Measurements from ENCODE around the gene TDRKH.
A peak's percentile ranks its signal among the peaks of the same experiment; 100 is the strongest.
"Not testable (repeated sequence)": the region's sequence is repeated elsewhere in the genome, so short reads cannot be mapped to it uniquely, and the experiment has no call there.

Gene TDRKH

DNA sequence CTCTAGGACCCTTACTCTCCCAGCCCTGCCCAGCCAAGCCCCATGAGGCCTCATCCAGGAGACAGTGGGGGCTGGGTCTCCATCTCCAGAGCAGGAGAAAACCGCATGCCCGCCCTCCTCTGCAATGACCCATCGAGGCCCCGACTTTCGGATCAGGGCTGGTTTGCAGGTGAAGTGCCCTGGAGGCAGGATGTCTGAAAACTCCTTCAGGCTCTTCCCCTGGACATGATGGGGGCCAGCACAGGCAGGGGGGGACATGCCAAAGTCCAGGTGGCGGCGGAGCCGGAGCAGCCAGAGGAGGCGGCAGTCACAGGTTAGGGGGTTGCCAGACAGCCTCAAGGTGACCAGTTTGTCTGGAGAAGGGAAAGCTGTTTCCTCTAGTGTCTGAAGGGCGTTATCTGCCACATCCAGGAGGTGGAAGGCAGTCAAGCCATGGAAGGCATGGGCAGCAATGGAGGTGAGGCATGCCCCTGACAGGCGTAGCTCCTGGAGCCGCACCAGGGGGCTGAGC, 11.1 kb upstream of the TDRKH start:
- DNase-seq: no peak

DNA sequence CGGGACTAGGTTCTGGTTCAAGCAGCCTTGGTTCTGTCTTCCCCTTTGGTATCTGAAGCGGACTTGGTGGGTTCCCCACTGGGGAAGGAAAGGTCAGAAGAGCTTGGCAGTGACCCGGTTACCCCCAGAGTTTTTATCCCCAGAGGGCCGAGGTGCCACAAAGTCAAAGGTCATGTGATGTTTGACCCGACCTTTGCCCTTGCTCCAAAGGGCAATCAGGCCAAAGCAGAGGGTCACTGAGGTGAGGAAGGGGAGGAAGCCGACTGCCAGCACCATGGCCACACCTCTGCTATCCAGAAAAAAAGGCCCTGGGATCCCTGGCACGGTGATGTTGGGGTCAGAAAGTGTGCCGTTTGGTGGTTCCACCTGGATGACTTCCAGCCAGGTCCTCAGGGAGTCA, 10.5 kb upstream of the TDRKH start:
- DNase-seq: no peak

DNA sequence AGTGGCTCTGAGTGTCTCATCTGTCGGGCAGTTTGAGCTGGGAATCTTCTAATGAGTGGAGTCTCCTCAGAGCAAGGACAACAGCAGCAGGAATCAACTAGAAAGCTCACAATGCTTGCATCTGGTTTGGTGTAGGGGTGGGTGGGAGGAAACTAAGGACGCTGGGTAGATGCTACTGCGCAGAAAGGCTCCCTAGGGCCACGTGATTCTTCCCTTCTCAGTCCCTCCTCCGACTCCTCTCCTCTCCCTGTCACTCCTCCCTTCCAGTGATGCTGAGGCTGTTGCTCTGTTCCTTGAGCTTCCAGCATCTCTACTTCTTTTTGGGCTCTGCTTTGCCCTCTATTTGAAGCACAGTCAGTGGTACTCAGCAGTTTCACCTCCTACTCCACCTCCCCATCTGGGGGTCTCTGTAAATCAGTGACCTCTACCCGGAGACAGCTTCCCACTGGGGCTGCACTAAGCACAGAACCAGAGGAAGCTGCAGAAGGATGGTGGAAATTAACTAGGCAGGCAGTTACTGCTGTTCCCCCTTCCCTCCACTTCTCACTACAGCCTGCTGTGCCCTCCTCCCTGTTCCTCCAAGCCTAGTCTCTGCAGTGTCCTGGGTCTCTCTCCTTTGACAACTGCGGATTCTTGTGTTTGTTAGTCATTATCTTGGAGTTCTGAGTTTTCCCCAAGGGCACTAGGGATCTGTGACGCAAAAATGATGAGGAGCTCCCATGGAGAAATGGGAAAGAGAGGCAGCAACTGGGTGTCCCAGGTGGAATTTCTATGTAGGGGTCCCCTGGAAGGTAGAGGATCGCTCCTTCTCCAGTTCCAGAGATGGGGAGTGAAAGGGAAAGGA, 9.1 kb upstream of the TDRKH start:
- DNase-seq: no peak

DNA sequence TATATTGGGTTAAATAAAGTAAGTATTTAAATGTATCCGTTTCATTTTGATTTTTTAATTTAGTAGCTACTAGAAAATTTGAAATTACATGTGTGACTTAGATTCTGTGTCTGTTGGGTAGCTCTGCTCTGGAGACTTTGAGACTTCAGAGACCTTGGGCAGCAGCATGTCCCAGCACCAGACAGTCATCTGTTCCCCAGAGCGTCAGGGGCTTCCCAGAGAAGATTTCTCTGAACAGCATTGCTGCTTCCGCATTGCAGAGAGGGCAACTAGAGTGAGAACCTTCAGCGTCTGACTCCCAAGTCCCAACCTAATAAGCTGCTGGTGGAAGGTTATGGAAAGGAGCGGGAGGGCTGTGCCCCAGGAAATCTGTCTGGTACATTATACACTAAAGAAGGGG, 8.3 kb upstream of the TDRKH start:
- no peak for DNase-seq

DNA sequence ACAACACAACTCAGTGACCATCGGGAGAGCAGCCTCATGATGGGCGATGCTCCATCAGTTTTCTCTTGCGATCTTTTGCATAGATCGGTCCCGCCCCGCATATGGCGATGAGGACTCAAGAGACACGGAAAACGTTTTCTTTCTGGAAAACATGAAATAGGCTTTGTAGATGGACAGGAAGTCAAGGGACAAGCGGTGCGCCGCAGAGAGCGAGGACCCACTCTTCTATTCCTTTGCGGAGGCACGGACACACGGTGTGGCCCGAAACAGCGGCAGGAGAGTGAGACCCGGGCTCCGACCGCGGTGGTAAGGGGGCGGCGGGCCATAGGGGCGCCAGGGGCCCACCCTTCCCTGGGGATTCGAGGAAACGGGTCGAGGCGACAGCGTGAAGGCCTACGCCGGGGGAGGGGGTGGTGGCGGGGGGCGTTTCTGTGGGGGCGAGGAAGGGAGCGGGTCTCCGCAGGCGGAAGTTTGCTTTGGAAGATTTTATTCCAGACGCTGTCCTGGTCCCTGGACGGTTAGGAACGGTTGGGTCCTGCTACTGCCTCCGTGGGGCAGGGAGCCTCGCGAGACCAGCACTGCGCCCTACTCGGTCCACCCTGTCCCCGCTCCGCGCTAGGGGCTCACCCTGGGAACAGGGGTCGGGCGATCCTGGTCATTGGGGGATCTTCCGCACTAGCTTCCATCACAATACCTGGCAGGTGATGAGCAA, 796 bp upstream of the TDRKH start:
- DNase-seq: peak; percentile 43

DNA sequence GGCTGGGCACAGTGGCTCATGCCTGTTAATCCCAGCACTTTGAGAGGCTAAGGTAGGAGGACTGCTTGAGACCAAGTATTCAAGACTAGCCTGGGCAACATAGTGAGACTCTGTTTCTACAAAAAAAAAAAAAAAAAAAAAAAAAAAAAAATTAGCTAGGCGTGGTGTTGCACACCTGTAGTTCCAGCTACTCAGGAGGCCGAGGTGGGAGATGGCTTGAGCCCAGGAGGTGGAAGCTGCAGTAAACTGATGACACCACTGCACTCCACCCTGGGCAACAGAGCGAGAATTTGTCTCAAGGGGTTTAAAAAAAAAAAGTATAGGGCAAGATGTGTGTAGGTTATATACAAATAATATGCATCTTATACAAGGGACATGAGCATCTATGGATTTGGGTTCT, 2.6 kb downstream of the TDRKH start:
- no peak for DNase-seq

DNA sequence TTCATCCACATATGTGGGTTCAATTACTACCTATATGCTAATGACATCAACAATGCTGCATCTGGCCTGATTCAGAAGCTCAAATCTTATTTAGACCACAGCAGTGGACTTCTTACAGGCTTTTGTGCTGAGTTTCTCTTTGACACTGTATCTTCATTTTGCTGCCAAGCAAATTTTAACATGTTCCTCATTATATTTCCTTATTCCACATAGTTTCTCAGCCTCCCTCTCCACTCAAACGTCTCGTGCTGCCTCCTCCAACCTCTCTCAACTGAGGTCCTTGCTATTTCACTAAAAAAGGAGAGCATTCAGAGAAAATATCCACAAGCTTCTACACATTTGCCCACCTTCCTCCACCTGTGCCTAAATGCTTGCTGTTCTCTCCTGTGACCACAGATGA, 6.5 kb downstream of the TDRKH start:
- DNase-seq: no peak

DNA sequence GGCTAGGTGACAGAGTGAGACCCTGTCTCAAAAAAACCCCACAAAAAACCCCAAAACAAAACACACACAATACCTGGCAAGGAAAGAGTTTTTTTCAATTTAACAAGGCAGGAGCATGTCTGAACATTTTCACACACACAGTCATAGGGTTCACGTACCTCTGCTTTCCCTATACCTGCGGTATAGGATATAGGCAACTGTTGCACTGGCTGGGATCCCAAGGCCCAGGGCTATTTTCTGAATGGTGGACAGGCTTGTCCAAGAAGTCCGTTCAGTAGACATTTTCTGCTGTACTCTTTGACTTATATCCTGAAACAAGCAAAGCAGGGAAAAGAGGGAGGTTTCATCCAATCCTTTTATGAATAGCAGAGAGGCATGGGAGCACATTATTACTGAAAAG, 7.6 kb downstream of the TDRKH start:
- no peak for DNase-seq

DNA sequence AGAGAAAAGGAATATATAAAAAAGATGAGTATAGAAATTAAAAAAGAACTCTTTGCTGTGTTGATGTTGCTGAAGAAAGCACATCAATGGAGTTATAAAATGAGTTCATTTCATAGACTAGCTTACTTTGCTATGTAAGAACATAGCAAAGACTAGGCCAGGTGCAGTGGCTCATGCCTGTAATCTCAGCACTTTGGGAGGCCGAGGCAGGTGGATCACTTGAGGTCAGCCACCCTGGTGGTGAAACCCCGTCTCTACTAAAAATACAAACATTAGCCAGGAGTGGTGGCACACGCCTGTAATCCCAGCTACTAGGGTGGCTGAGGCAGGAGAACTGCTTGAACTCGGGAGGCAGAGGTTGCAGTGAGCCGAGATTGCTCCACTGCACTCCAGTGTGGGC, 8.3 kb downstream of the TDRKH start:
- not testable (repeated sequence) for DNase-seq

DNA sequence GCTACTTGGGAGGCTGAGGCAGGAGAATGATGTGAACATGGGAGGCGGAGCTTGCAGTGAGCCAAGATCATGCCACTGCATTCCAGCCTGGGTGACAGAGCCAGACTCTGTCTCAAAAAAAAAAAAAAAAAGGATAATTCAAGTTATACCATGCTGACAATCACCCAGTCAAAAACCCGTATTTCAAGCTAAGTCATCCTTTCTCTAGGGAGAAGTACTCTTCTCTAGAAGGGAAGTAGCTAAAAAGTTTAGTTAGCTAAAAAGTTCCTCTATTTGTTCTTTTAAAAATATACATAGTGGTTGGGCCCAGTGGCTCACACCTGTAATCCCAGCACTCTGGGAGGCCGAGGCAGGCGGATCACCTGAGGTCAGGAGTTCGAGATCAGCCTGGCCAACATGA, 9.6 kb downstream of the TDRKH start:
- DNase-seq: not testable (repeated sequence)

DNA sequence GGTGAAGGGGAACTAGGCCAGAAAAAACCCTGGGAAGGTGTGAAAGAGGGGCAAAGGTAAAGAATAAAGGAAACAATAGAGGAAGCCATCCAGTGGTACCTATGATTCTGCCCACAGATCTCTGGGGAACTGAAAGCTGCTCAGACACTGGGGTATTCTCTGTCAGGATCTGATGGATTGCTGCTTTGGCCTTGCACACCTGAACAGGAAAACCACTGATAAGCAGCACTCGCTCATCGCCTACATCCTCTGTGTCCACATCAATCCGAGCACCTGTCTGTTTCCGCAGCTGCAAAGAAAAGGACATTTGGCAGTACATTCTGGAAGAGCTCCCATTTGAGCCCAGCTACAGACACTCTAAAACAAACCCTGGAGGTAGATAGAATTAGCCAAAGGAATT, 10.4 kb downstream of the TDRKH start:
- DNase-seq: no peak

DNA sequence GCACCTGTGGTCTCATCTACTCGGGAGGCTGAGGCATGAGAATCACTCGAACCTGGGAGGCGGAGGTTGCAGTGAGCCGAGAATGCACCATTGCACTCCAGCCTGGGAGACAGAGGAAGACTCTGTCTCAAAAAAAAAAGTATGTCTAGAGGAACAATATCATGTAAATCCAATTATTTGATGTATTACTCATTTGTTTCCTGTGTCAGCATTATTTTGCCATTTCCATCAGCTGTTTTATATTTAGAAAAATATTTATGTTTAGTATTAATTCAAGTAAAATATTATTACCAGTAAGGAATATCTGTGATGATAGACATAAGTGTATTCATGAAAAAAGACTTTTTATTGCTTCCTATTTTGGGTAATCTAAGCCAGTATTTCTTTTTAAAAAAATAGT, 13.0 kb downstream of the TDRKH start:
- no peak for DNase-seq

DNA sequence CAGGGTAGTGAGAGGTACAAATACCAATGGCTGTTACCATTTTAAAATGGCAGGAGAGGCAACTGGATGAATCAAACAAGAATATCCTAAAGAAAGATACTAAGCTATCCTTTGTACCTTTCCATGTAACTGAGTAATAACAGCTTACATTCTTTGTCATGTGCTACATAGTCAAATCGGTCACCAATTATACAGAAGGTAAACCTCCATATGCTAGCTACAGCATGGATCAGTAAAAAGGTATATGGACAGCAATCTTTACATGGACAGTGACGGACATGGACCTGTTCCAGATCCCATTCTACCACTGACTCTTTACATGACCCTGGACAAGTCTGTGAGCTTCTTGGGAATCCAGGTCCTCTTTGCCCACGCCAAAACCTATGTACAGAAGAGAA, 13.6 kb downstream of the TDRKH start:
- no peak for DNase-seq

DNA sequence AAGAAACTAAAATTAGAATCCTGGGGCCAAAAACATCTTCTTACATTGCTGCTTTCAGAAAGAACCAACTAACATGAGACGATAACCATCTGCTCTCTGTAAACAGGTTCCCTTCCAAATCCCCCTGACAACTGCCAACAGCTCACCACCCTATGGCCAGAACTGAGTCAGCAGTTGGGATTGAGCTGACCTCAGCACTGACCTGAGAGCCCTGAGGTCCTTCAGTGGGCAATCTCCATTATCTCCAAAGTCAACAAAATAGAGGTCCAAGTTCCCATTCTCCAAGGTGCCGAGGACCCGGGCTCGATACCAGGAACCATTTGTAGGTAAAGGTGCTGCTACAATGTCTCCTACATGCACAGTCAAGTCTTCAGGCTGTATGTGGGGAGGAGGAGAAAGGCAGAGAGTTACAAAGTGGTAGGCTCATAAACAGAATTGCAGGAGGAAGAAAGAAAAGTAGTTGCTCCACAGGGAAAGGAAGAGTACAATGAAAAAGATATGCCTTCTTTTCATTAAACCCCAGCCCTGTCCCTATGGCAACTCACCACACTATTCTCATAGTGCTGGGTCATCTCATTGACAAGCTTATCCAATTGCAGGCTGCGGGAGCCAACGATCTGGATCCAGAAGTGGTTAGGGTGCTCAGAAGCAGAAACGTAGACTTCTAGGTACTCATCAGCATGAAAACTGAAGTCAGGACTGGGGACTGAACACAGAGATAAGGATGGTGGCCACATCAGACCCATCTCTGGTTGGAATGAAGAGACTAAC, 14.2 kb downstream of the TDRKH start:
- DNase-seq: no peak

DNA sequence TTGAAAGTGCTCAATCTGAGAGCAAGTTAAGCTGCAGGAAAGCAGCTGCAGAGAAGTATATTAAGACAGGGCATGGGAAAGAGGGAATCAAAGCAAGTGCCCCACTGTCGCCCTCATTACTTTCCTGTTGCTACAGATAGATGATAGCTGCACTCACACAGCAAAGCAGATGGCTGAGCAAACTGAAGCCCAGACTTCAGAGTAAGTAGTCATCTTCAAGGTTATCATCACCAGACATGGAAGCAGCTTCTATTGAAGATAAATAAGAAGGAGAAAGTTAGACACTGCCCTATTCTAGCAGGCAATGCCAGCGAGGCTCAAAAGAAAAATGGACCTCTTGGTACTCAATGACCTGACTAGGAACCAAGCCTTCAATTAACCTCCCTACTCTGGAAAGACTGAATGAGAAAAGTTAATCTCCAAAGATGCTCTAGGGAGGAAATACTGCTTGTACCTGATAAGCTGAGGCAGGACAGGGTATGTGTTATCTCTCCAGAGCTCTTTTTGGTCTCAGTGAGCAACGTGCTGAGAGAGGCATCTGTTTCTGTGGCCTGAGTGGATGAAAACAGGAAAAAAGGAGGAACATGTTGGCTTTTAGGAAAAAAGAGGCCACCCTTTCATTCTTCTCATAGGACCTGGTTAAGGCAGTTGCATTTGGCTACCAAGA, 15.9 kb downstream of the TDRKH start:
- DNase-seq: no peak

DNA sequence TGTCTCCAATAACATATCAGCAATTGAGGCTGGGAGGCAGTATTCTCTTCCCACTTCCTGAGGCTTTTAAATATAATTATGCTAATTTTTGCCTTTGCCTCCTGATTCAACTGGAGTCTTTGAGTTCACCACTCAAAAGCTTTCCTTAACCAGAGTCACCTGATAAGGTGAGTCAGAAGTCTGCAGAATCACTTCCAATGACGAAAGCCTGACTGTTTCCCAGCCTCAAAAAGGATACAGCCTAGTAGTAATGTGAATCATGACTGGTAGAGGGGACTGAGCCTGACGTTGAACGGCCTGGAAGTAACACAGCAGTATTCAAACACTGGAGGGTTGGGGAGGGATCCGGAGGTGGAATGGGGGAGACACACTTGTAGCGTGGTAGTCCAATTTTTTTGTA, 16.6 kb downstream of the TDRKH start:
- DNase-seq: no peak

DNA sequence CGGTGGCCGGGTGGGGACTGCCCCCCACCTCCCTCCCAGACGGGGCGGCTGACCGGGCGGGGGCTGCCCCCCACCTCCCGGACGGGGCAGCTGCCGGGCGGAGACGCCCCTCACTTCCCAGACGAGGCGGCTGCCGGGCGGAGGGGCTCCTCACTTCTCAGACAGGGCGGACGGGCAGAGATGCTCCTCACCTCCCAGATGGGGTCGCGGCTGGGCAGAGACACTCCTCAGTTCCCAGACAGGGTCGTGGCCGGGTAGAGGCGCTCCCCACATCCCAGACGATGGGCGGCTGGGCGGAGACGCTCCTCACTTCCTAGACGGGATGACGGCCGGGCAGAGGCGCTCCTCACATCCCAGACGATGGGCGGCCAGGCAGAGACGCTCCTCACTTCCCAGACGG, 21.0 kb downstream of the TDRKH start:
- DNase-seq: not testable (repeated sequence)

DNA sequence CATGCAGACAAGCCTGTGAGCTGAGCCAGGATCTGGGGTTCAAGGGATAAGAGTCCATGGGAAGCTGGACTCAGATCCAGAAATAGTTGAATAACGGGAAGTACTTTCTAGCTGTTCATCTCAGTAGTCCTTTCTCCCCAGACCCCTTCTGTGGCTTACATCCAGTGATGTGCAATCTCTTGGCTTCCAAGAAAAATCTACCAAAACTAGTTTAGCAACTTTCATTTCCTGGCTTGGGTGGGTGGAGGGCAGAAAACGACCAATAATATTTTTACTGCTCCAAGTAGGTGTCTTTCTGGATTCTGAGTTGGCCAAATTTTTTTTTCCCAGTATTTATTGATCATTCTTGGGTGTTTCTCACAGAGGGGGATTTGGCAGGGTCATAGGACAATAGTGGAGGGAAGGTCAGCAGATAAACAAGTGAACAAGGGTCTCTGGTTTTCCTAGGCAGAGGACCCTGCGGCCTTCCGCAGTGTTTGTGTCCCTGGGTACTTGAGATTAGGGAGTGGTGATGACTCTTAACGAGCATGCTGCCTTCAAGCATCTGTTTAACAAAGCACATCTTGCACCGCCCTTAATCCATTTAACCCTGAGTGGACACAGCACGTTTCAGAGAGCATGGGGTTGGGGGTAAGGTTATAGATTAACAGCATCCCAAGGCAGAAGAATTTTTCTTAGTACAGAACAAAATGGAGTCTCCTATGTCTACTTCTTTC, 21.8 kb downstream of the TDRKH start:
- not testable (repeated sequence) for DNase-seq

DNA sequence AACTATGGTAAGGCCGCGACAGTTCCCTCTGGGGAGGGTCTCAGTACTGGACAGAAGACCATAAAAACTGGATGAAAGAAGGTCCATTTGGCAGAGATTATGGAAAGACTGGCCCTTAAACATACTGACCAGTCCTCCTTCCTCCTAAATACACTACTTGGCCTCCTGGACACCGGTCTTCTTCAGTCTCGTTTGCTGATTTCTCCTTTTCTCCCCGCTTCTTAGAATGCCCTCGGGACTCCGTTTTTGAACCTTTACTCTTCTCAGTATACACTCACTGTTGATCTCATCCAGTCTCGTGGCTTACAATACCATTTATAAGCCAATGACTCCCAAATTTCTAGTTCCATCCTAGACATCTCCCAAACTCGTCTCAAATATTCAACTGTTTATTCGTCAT, 26.3 kb downstream of the TDRKH start:
- DNase-seq: no peak

DNA sequence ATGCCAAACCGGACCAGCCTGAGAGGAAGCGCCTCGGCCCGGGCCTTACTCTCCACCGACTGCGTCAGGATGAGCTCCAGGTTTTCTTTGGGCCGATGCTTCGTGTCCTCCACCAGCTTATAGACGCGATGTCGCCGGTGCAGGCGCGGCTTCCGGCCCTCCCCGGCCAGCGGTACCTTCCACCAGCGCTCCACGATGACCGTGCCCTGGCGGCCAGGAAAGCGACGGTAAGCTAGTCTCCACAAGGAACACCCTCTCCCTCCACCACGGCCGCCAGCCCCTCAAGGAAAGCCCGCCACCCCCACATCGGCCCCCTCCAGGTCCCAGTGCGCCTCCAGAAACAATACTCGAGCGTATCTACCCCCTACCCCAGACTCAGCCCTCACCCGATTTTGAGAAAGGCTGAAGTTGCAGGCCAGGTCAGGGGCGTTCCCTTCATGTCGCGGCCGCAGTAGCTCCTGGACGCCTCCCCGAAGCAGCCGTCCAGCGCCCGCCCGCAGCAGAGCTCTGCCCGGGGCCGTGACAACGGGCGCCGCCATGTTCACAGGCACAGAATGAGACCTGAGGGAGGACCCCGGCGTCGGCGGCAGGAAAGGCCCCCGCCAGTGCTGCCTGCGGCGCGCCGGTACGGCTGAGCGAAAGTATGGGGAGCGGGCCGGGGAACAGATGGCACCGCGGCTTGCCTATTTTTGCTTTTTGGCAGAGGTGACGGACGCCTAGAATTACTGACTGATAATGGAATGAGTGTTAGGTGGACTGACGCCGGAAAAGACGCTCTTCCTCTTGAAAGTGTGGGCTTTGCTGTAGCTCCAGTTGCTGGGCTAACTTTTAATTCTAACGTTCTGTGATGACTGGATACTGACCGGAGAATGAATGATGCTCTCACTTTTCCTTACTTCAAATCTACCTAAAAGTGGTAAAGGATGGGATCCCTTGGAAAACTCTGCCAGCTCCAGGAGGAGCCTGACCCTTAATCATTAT, 27.1 kb downstream of the TDRKH start, which contains the start of gene MRPL9:
Gene MRPL9, minus strand, starts transcription at position 556 of the 981 bp plus-strand sequence. Its CDS starts 17 bp downstream, at position 539.
- peak; percentile 87 for DNase-seq

Measured in NCI-H1092 treated with DMSO at 0.1 percent for 48 hours (cell line).